ENCODE data around the gene FBXO39. TPM values are rescaled to one million over a fixed set of nuclear protein-coding genes. Genes with fewer than 3 reads are reported as not detected.

FBXO39 gene
- total and polyA plus RNA-seq, 2 donors from 2014 or later: not detected

DNA sequence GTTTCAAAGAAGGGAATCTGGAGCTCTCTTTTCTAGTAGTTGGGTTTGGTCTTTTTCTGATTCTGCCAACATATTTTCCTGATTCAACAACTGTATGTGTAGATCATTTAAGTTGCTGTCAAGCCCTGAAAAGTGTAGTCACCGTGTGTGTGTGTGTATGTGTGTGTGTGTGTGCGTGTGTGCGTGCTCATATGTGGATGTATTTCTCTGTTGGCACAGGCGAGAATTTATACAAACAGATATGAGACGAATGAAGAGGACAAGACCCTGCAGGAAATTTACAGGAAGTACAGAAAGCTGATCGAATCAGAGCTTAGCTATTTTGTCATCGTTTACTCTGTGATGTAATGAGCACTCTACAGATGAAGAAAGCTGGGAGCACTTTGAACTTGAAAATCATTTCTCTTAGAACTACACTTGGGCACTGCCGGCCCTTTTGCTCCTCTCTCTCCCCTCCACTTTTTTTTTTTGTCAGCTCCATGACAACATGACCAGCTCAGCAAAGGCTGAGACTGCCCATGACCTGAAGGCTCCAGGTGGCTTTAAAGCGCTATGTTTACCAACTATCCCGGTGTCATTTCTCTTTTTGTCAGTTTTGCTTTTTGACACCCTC, 11.2 kb downstream of the FBXO39 start:
- DNase-seq (no peak), FAIRE-seq (no peak)
- intact Hi-C loops (cut with DNase I): no loop called here
- Histone ChIP-seq H3K27me3 (ENCODE audit: control insufficient read depth, insufficient read depth, low read length) (no peaks in the 10 kb centered on the region), H3K4me1 (ENCODE audit: control insufficient read depth in 2 of 3, insufficient read depth in 2 of 3, low read depth in 1 of 3, low read length in 3 of 3) (no peaks in the 10 kb centered on the region), H3K9me3 (ENCODE audit: control insufficient read depth in 2 of 3, insufficient read depth in 1 of 3, low read length in 3 of 3) (peaks cover 0 to 2% (median 0%) of the 10 kb centered on the region in 3 donors), H3K36me3 (ENCODE audit: control insufficient read depth in 2 of 3, insufficient read depth in 3 of 3, low read length in 3 of 3) (no peaks in the 10 kb centered on the region), H3K9ac (ENCODE audit: low read length in 3 of 3) (no peak overlapping the region), H3K4me3 (ENCODE audit: low read length in 3 of 3) (no peak overlapping the region), H3K27ac (ENCODE audit: low read depth in 2 of 2, low read length in 2 of 2) (no peak overlapping the region)
- TF ChIP-seq, protein P1, sequence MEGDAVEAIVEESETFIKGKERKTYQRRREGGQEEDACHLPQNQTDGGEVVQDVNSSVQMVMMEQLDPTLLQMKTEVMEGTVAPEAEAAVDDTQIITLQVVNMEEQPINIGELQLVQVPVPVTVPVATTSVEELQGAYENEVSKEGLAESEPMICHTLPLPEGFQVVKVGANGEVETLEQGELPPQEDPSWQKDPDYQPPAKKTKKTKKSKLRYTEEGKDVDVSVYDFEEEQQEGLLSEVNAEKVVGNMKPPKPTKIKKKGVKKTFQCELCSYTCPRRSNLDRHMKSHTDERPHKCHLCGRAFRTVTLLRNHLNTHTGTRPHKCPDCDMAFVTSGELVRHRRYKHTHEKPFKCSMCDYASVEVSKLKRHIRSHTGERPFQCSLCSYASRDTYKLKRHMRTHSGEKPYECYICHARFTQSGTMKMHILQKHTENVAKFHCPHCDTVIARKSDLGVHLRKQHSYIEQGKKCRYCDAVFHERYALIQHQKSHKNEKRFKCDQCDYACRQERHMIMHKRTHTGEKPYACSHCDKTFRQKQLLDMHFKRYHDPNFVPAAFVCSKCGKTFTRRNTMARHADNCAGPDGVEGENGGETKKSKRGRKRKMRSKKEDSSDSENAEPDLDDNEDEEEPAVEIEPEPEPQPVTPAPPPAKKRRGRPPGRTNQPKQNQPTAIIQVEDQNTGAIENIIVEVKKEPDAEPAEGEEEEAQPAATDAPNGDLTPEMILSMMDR (IDR thresholded peaks at IDR 0.05; ENCODE audit: borderline replicate concordance, extremely low read depth, insufficient read depth): no peak

DNA sequence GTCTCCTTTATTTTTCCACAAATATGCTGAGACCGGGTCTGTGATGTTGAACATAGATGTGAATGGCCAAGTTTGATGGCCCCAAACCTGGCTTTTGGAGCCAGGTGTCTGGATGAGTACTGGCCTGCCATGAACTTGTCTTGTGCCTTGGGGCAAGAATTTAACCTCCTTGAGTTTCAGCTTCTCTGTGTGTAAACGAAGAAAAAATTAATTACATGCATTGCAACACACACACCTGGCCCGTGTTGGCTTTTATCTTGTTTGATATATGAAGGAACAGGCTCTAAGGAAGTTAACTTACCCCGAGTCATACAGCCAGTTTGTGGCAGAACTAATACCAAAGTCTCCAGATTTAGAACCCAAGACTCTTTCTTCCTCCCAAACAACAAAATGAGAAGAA, 13.1 kb downstream of the FBXO39 start:
- DNase-seq: no peak
- intact Hi-C loops (cut with DNase I): no loop called here
- Histone ChIP-seq H3K4me3 (ENCODE audit: low read length in 3 of 3) (no peak overlapping the region), H3K9ac (ENCODE audit: low read length in 3 of 3) (no peak overlapping the region), H3K27me3 (ENCODE audit: control insufficient read depth, insufficient read depth, low read length) (no peaks in the 10 kb centered on the region), H3K27ac (ENCODE audit: low read depth in 2 of 2, low read length in 2 of 2) (no peak overlapping the region), H3K36me3 (ENCODE audit: control insufficient read depth in 2 of 3, insufficient read depth in 3 of 3, low read length in 3 of 3) (no peaks in the 10 kb centered on the region), H3K4me1 (ENCODE audit: control insufficient read depth in 2 of 3, insufficient read depth in 2 of 3, low read depth in 1 of 3, low read length in 3 of 3) (no peaks in the 10 kb centered on the region), H3K9me3 (ENCODE audit: control insufficient read depth in 2 of 3, insufficient read depth in 1 of 3, low read length in 3 of 3) (peaks cover 0 to 2% (median 0%) of the 10 kb centered on the region in 3 donors)
- TF ChIP-seq, protein P1 (IDR thresholded peaks at IDR 0.05; ENCODE audit: borderline replicate concordance, extremely low read depth, insufficient read depth): no peak
- no peak for FAIRE-seq

- Histone ChIP-seq H3K4me1 (ENCODE audit: control insufficient read depth in 2 of 3, insufficient read depth in 2 of 3, low read depth in 1 of 3, low read length in 3 of 3) (no peaks in the 10 kb centered on the region), H3K36me3 (ENCODE audit: control insufficient read depth in 2 of 3, insufficient read depth in 3 of 3, low read length in 3 of 3) (no peaks in the 10 kb centered on the region), H3K27ac (ENCODE audit: low read depth in 2 of 2, low read length in 2 of 2) (no peak overlapping the region), H3K9ac (ENCODE audit: low read length in 3 of 3) (no peak overlapping the region), H3K9me3 (ENCODE audit: control insufficient read depth in 2 of 3, insufficient read depth in 1 of 3, low read length in 3 of 3) (no peaks in the 10 kb centered on the region), H3K27me3 (ENCODE audit: control insufficient read depth, insufficient read depth, low read length) (no peaks in the 10 kb centered on the region), H3K4me3 (ENCODE audit: low read length in 3 of 3) (no peak overlapping the region)
- TF ChIP-seq, protein P1 (IDR thresholded peaks at IDR 0.05; ENCODE audit: borderline replicate concordance, extremely low read depth, insufficient read depth): no peak
- FAIRE-seq (no peak), DNase-seq (no peak)
- intact Hi-C loops (cut with DNase I): no loop called here
Observed at GRCh38 chr17:6793748-6794493, 17.9 kb downstream of the FBXO39 start.

Measured in kidney (tissue), 14 donors.